HepG2 (cell line): ENCODE measurements around the gene FOXA3. TPM values are rescaled to one million over a fixed set of nuclear protein-coding genes. Genes with fewer than 3 reads are reported as not detected.

Source experiments
- ATF4 ChIP-seq, 2 experiments: fragments of 450-650 bp in 1 of 2; sonication (generic) in 1 of 2; formaldehyde crosslinking; IDR thresholded peaks; 2 replicates each; pipeline versions ENCODE4 v1.5.0 to v1.8.0; 2020 to 2022; ENCODE audit warnings: mild to moderate bottlenecking in 1 of 2, missing genetic modification reagents in 1 of 2
- CEBPG ChIP-seq: IDR thresholded peaks from 2 replicates; pipeline ENCODE4 v1.6.1; 2016
- HIVEP1 ChIP-seq: sonication (generic); formaldehyde crosslinking; IDR thresholded peaks from 2 replicates; pipeline ENCODE4 v1.4.0; 2020; ENCODE audit warnings: mild to moderate bottlenecking, missing genetic modification reagents
- HMGXB3 ChIP-seq: sonication (generic); formaldehyde crosslinking; IDR thresholded peaks from 2 replicates; pipeline ENCODE4 v1.4.0; 2020; ENCODE audit warnings: missing genetic modification reagents, borderline replicate concordance
- MBNL3 ChIP-seq: fragments of 250-450 bp; sonication (Bioruptor Pico); conservative IDR thresholded peaks from 2 replicates; pipeline ENCODE4 v1.8.0; 2022; ENCODE audit warnings: mild to moderate bottlenecking, inconsistent platforms
- MXD4 ChIP-seq: IDR thresholded peaks from 2 replicates; pipeline ENCODE4 v1.6.1; 2016; ENCODE audit warnings: mild to moderate bottlenecking, missing biosample characterization, missing genetic modification reagents
- NFYC ChIP-seq: IDR thresholded peaks from 2 replicates; pipeline ENCODE4 v1.6.1; 2016; ENCODE audit warnings: missing genetic modification reagents, missing compliant biosample characterization
- NR0B2 ChIP-seq: sonication (generic); formaldehyde crosslinking; IDR thresholded peaks from 2 replicates; pipeline ENCODE4 v1.4.0; 2020; ENCODE audit warnings: mild to moderate bottlenecking, missing genetic modification reagents
- SMAD3 ChIP-seq: sonication (generic); formaldehyde crosslinking; IDR thresholded peaks from 2 replicates; pipeline ENCODE4 v1.4.0; 2020; ENCODE audit warnings: missing genetic modification reagents
- SP2 ChIP-seq: sonication (generic); formaldehyde crosslinking; IDR thresholded peaks from 2 replicates; pipeline ENCODE4 v1.5.1; 2020; ENCODE audit warnings: mild to moderate bottlenecking, missing genetic modification reagents
- ZBTB10 ChIP-seq: sonication (generic); formaldehyde crosslinking; IDR thresholded peaks from 2 replicates; pipeline ENCODE4 v1.4.0; 2020; ENCODE audit warnings: missing genetic modification reagents, borderline replicate concordance
- ZFP36 ChIP-seq: fragments of 150-350 bp; IDR thresholded peaks from 2 replicates; pipeline ENCODE4 v1.6.1; 2018; ENCODE audit warnings: borderline replicate concordance, low read length, low read depth; ENCODE audit not compliant: partially characterized antibody
- ZNF101 ChIP-seq: sonication (generic); formaldehyde crosslinking; IDR thresholded peaks from 2 replicates; pipeline ENCODE4 v1.4.0; 2020; ENCODE audit warnings: mild to moderate bottlenecking, low read depth, missing genetic modification reagents, borderline replicate concordance
- ZNF280B ChIP-seq: sonication (generic); formaldehyde crosslinking; IDR thresholded peaks from 2 replicates; pipeline ENCODE4 v1.5.0; 2020; ENCODE audit warnings: missing genetic modification reagents, mild to moderate bottlenecking, borderline replicate concordance
- ZSCAN25 ChIP-seq: sonication (generic); formaldehyde crosslinking; IDR thresholded peaks from 2 replicates; pipeline ENCODE4 v1.8.0; 2022; ENCODE audit warnings: mild to moderate bottlenecking, missing genetic modification reagents
- polyA plus RNA-seq, 8 experiments: library from polyadenylated mRNA; depleted of rRNA in 3 of 8; stranded (reverse) in 7 of 8; unstranded in 1 of 8; fragments of >200 nt; fragmentation: Illumina TruSeq in 4 of 8; extraction: Trizol in 4 of 8; gene quantifications; 2 replicates each; pipeline versions ENCODE4 v1.2.1 to v1.2.3, GENCODE V29; 2011 to 2016; ENCODE audit warnings: low read depth in 4 of 8, missing spikeins in 1 of 8, mixed read lengths in 1 of 8; ENCODE audit not compliant: insufficient read depth in 1 of 8
- total RNA-seq, 5 experiments: library from RNA; depleted of rRNA; stranded (reverse); fragments of >200 nt; fragmentation: Illumina TruSeq; extraction: Trizol; gene quantifications; 2 replicates each; pipeline ENCODE4 v1.2.3, GENCODE V29; 2016; ENCODE audit warnings: low read depth in 1 of 5

FOXA3 gene
- total and polyA plus RNA-seq, 2 of the 13 experiments (the other 11 are each of a cell fraction or from before 2014, with no cell fraction given), result 29.8 to 47.6 TPM

GRCh38 chr19:45882652-45883585, 18.8 kb downstream of the FOXA3 start (continued):
- TF ChIP-seq ZNF280B (CRISPR knock-in tag) (no peak; the same call in 1 of the 2 replicates), SMAD3 (CRISPR knock-in tag) (peak; percentile 86), HIVEP1 (peak; percentile 92), CEBPG (peak; percentile 34), NR0B2 (no peak), MBNL3 (peak; percentile 73; the same call in 1 of the 2 replicates), ZSCAN25 (CRISPR knock-in tag) (peak; percentile 23), ATF4 (CRISPR knock-in tag; IDR thresholded peaks at IDR 0.05) (peak in 1 of 2 experiments; percentile 51; a peak in 2 of 4 replicates), MXD4 (CRISPR knock-in tag) (no peak), ZBTB10 (CRISPR knock-in tag) (peak; percentile 19; the same call in 1 of the 2 replicates), NFYC (CRISPR knock-in tag) (peak; percentile 21; the same call in 1 of the 2 replicates), ZNF101 (no peak), SP2 (no peak), ZFP36 (peak; percentile 8), HMGXB3 (CRISPR knock-in tag) (peak; percentile 73)
